HEK293 (cell line): ENCODE results near the gene KITLG.

ENCODE experiments used
- CTCF ChIA-PET: fragments of 350-600 bp; formaldehyde crosslinking; extraction: SDS; loops from one replicate; lab custom pipeline; 2021; ENCODE audit warnings: antibody characterized with exemption; lab: Yijun Ruan, JAX
- POLR2A ChIA-PET: fragments of 300-600 bp; formaldehyde crosslinking; extraction: SDS; loops from one replicate; lab custom pipeline; 2020; ENCODE audit warnings: antibody characterized with exemption, inconsistent platforms; lab: Yijun Ruan, JAX
- H3K27ac ChIP-seq: fragments of 200-500 bp; sonication (Bioruptor generic); 2 replicates; pipeline ENCODE4 v1.5.1; 2014; ENCODE audit warnings: low read depth, low read length, control low read depth, inconsistent platforms; ENCODE audit errors: extremely low read depth
- H3K36me3 ChIP-seq, 2 experiments: fragments of 200-500 bp in 1 of 2; sonication (Bioruptor generic) in 1 of 2; 1 replicate in 1 of 2; 2 replicates in 1 of 2; pipeline ENCODE4 v1.5.1; 2014 to 2017; ENCODE audit warnings: inconsistent platforms in 2 of 2, low read length in 2 of 2; ENCODE audit not compliant: control insufficient read depth in 2 of 2, insufficient read depth in 1 of 2
- H3K4me1 ChIP-seq: fragments of 200-500 bp; sonication (Bioruptor generic); 2 replicates; pipeline ENCODE4 v1.5.1; 2014; ENCODE audit warnings: mild to moderate bottlenecking, low read length, inconsistent platforms; ENCODE audit not compliant: control insufficient read depth, insufficient read depth
- H3K4me3 ChIP-seq: 2 replicates; pipeline ENCODE4 v1.5.1; 2011; ENCODE audit warnings: low read depth, mild to moderate bottlenecking, control low read depth, low read length, moderate library complexity
- H3K9me3 ChIP-seq: fragments of 200-500 bp; sonication (Bioruptor generic); 2 replicates; pipeline ENCODE4 v1.5.1; 2014; ENCODE audit warnings: low read depth, low read length, inconsistent platforms; ENCODE audit not compliant: control insufficient read depth, insufficient read depth
- KLF16 ChIP-seq: fragments of 450-650 bp; formaldehyde crosslinking; IDR thresholded peaks from 2 replicates; pipeline ENCODE4 v1.5.1; 2017; ENCODE audit warnings: missing biosample characterization, missing genetic modification characterization
- SP2 ChIP-seq: fragments of 450-650 bp; formaldehyde crosslinking; IDR thresholded peaks from 2 replicates; pipeline ENCODE4 v1.5.1; 2016; ENCODE audit warnings: missing biosample characterization, missing genetic modification characterization
- ZBTB1 ChIP-seq: fragments of 450-650 bp; formaldehyde crosslinking; IDR thresholded peaks from 2 replicates; pipeline ENCODE4 v1.5.1; 2016; ENCODE audit warnings: missing biosample characterization, missing genetic modification characterization
- ZFP3 ChIP-seq: fragments of 450-650 bp; formaldehyde crosslinking; IDR thresholded peaks from 2 replicates; pipeline ENCODE4 v1.5.1; 2016; ENCODE audit warnings: low read depth, missing biosample characterization, missing genetic modification characterization
- ZNF10 ChIP-seq: fragments of 450-650 bp; formaldehyde crosslinking; IDR thresholded peaks from 2 replicates; pipeline ENCODE4 v1.5.1; 2017; ENCODE audit warnings: missing biosample characterization, missing genetic modification characterization
- ZNF140 ChIP-seq: fragments of 450-650 bp; formaldehyde crosslinking; IDR thresholded peaks from 2 replicates; pipeline ENCODE4 v1.5.1; 2016; ENCODE audit warnings: missing biosample characterization, missing genetic modification characterization
- ZNF214 ChIP-seq: fragments of 450-650 bp; formaldehyde crosslinking; IDR thresholded peaks from 2 replicates; pipeline ENCODE4 v1.5.1; 2017; ENCODE audit warnings: missing biosample characterization, mild to moderate bottlenecking, missing genetic modification characterization, borderline replicate concordance
- ZNF221 ChIP-seq: fragments of 450-650 bp; formaldehyde crosslinking; IDR thresholded peaks from 2 replicates; pipeline ENCODE4 v1.5.1; 2017; ENCODE audit warnings: missing biosample characterization, missing genetic modification characterization, borderline replicate concordance
- ZNF239 ChIP-seq: fragments of 450-650 bp; formaldehyde crosslinking; IDR thresholded peaks from 2 replicates; pipeline ENCODE4 v1.5.1; 2016; ENCODE audit warnings: missing biosample characterization, missing genetic modification characterization
- ZNF248 ChIP-seq: fragments of 450-650 bp; formaldehyde crosslinking; IDR thresholded peaks from 2 replicates; pipeline ENCODE4 v1.5.1; 2017; ENCODE audit warnings: missing biosample characterization, missing genetic modification characterization
- ZNF274 ChIP-seq, 2 experiments: fragments of 200-500 bp in 1 of 2; fragments of 450-650 bp in 1 of 2; sonication (Bioruptor generic) in 1 of 2; formaldehyde crosslinking in 1 of 2; IDR thresholded peaks; 2 replicates each; pipeline versions ENCODE4 v1.5.1 to v1.6.1; 2014 to 2016; ENCODE audit warnings: borderline replicate concordance in 1 of 2, inconsistent platforms in 1 of 2, low read length in 1 of 2, missing biosample characterization in 1 of 2, missing genetic modification characterization in 1 of 2
- ZNF302 ChIP-seq: fragments of 450-650 bp; formaldehyde crosslinking; IDR thresholded peaks from 2 replicates; pipeline ENCODE4 v1.5.1; 2016; ENCODE audit warnings: missing biosample characterization, missing genetic modification characterization, low read depth
- ZNF341 ChIP-seq: fragments of 450-650 bp; formaldehyde crosslinking; IDR thresholded peaks from 2 replicates; pipeline ENCODE4; 2016; ENCODE audit warnings: low read depth, missing biosample characterization, missing genetic modification characterization
- ZNF404 ChIP-seq: fragments of 450-650 bp; formaldehyde crosslinking; IDR thresholded peaks from 2 replicates; pipeline ENCODE4 v1.5.1; 2017; ENCODE audit warnings: missing biosample characterization, missing genetic modification characterization
- ZNF423 ChIP-seq: fragments of 450-650 bp; formaldehyde crosslinking; IDR thresholded peaks from 2 replicates; pipeline ENCODE4 v1.5.1; 2016; ENCODE audit warnings: missing biosample characterization, missing genetic modification characterization
- ZNF548 ChIP-seq: fragments of 450-650 bp; formaldehyde crosslinking; IDR thresholded peaks from 2 replicates; pipeline ENCODE4 v1.5.1; 2016; ENCODE audit warnings: missing biosample characterization, missing genetic modification characterization
- ZNF596 ChIP-seq: fragments of 450-650 bp; IDR thresholded peaks from 2 replicates; pipeline ENCODE4 v1.5.0; 2018; ENCODE audit warnings: missing biosample characterization, mild to moderate bottlenecking, missing genetic modification characterization, moderate library complexity
- ZNF629 ChIP-seq: fragments of 450-650 bp; formaldehyde crosslinking; IDR thresholded peaks from 2 replicates; pipeline ENCODE4 v1.5.1; 2017; ENCODE audit warnings: missing biosample characterization, missing genetic modification characterization
- ZNF654 ChIP-seq: fragments of 450-650 bp; formaldehyde crosslinking; IDR thresholded peaks from 2 replicates; pipeline ENCODE4 v1.5.1; 2016; ENCODE audit warnings: low read depth, missing biosample characterization, missing genetic modification characterization
- ZNF747 ChIP-seq: fragments of 450-650 bp; formaldehyde crosslinking; IDR thresholded peaks from 2 replicates; pipeline ENCODE4 v1.5.1; 2016; ENCODE audit warnings: missing biosample characterization, missing genetic modification characterization
- ZNF791 ChIP-seq: fragments of 450-650 bp; formaldehyde crosslinking; IDR thresholded peaks from 2 replicates; pipeline ENCODE4 v1.5.1; 2016; ENCODE audit warnings: missing biosample characterization, missing genetic modification characterization
- TF ChIP-seq, protein P1 (sequence below): fragments of 450-650 bp; formaldehyde crosslinking; IDR thresholded peaks from 2 replicates; pipeline ENCODE4 v1.5.1; 2016; ENCODE audit warnings: missing biosample characterization, missing genetic modification characterization, low read depth
- TF ChIP-seq, protein P2 (sequence below): fragments of 450-650 bp; formaldehyde crosslinking; IDR thresholded peaks from 2 replicates; pipeline ENCODE4 v1.5.1; 2016; ENCODE audit warnings: missing biosample characterization, missing genetic modification characterization, borderline replicate concordance
- TF ChIP-seq, protein P3 (sequence below): fragments of 450-650 bp; formaldehyde crosslinking; IDR thresholded peaks from 2 replicates; pipeline ENCODE4 v1.5.1; 2016; ENCODE audit warnings: missing biosample characterization, missing genetic modification characterization
- TF ChIP-seq, protein P4 (sequence below): fragments of 450-650 bp; formaldehyde crosslinking; IDR thresholded peaks from 2 replicates; pipeline ENCODE4 v1.5.0; 2017; ENCODE audit warnings: missing biosample characterization, missing genetic modification characterization, borderline replicate concordance
- TF ChIP-seq, protein P5 (sequence below): fragments of 450-650 bp; formaldehyde crosslinking; conservative IDR thresholded peaks from 2 replicates; pipeline ENCODE4 v1.5.1; 2016; ENCODE audit warnings: low read depth, missing biosample characterization, missing genetic modification characterization

The KITLG gene

DNA sequence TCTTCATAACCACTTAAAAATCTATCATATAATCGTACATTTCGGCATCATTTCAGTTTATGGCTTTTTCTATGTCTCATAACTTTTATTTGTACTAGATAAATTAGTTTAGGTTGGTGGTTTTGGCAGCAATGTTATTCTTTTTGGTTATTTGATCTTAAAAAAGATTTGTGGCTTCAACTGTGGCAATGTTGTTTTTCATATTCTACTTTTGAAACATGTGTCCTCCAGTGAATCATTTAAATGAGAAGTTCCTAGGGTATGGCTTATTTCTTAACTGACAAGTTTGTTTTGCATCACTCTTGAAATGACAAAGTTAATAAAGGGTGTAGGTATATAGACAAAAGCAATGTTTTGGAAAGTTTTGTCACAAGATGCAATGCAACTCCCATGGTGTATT, 11.1 kb upstream of the KITLG start:
- no peak overlapping the region for H3K4me3 ChIP-seq
- H3K9me3 ChIP-seq = no peaks in the 10 kb centered on the region
- H3K4me1 ChIP-seq = no peaks in the 10 kb centered on the region
- TF ChIP-seq ZNF548 (tag by site-specific recombination) (no peak), ZBTB1 (no peak), ZNF214 (tag by site-specific recombination) (no peak), ZNF596 (tag by site-specific recombination) (no peak), ZNF239 (tag by site-specific recombination) (no peak), SP2 (tag by site-specific recombination) (no peak), ZNF221 (tag by site-specific recombination) (no peak), ZNF274 (IDR thresholded peaks at IDR 0.05; ENCODE audit: low read length) (no peak), ZNF274 (tag by site-specific recombination; IDR thresholded peaks at IDR 0.05; ENCODE audit: borderline replicate concordance) (no peak), ZNF248 (tag by site-specific recombination) (no peak), ZFP3 (no peak), ZNF423 (no peak), ZNF404 (tag by site-specific recombination) (no peak), ZNF140 (tag by site-specific recombination) (no peak), KLF16 (no peak), ZNF747 (tag by site-specific recombination) (no peak)
- TF ChIP-seq, protein P1, sequence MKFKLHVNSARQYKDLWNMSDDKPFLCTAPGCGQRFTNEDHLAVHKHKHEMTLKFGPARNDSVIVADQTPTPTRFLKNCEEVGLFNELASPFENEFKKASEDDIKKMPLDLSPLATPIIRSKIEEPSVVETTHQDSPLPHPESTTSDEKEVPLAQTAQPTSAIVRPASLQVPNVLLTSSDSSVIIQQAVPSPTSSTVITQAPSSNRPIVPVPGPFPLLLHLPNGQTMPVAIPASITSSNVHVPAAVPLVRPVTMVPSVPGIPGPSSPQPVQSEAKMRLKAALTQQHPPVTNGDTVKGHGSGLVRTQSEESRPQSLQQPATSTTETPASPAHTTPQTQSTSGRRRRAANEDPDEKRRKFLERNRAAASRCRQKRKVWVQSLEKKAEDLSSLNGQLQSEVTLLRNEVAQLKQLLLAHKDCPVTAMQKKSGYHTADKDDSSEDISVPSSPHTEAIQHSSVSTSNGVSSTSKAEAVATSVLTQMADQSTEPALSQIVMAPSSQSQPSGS (tag by site-specific recombination) = no peak
- TF ChIP-seq, protein P2, sequence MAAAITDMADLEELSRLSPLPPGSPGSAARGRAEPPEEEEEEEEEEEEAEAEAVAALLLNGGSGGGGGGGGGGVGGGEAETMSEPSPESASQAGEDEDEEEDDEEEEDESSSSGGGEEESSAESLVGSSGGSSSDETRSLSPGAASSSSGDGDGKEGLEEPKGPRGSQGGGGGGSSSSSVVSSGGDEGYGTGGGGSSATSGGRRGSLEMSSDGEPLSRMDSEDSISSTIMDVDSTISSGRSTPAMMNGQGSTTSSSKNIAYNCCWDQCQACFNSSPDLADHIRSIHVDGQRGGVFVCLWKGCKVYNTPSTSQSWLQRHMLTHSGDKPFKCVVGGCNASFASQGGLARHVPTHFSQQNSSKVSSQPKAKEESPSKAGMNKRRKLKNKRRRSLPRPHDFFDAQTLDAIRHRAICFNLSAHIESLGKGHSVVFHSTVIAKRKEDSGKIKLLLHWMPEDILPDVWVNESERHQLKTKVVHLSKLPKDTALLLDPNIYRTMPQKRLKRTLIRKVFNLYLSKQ (tag by site-specific recombination) = no peak
- TF ChIP-seq, protein P3, sequence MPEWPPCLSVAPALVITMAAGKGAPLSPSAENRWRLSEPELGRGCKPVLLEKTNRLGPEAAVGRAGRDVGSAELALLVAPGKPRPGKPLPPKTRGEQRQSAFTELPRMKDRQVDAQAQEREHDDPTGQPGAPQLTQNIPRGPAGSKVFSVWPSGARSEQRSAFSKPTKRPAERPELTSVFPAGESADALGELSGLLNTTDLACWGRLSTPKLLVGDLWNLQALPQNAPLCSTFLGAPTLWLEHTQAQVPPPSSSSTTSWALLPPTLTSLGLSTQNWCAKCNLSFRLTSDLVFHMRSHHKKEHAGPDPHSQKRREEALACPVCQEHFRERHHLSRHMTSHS (tag by site-specific recombination) = no peak
- TF ChIP-seq, protein P4, sequence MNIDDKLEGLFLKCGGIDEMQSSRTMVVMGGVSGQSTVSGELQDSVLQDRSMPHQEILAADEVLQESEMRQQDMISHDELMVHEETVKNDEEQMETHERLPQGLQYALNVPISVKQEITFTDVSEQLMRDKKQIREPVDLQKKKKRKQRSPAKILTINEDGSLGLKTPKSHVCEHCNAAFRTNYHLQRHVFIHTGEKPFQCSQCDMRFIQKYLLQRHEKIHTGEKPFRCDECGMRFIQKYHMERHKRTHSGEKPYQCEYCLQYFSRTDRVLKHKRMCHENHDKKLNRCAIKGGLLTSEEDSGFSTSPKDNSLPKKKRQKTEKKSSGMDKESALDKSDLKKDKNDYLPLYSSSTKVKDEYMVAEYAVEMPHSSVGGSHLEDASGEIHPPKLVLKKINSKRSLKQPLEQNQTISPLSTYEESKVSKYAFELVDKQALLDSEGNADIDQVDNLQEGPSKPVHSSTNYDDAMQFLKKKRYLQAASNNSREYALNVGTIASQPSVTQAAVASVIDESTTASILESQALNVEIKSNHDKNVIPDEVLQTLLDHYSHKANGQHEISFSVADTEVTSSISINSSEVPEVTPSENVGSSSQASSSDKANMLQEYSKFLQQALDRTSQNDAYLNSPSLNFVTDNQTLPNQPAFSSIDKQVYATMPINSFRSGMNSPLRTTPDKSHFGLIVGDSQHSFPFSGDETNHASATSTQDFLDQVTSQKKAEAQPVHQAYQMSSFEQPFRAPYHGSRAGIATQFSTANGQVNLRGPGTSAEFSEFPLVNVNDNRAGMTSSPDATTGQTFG (tag by site-specific recombination) = no peak
- ChIA-PET POLR2A (no interaction called here), CTCF (no interaction called here)
- H3K36me3 ChIP-seq = no peaks in the 10 kb centered on the region
- no peak overlapping the region for H3K27ac ChIP-seq

DNA sequence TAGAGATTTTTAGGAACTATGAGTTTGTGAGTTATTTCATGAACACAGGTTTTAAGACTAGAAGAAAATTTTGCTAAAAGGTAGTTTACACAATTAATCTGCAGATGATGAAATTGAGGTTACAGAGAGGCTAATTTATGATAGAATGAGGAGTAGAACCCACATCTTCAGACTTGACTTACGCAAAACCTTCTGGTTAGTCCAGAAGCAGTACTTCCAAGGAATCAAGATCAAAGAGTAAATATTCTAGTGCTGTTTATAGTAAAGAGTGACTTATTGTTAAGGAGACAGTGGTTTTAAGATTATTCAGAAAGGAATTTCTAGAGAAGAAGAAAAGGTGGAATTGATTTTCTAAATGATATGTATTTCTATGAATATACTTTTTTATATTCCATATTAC, 10.6 kb upstream of the KITLG start:
- POLR2A ChIA-PET = no interaction called here
- CTCF ChIA-PET = interaction anchor here (0.8 kb wide), 1 partner anchor 11 kb away, joined by 3 read pairs; the partner anchor contains the start of gene KITLG
- TF ChIP-seq ZNF302 (tag by site-specific recombination) = no peak
- no peak for TF ChIP-seq ZNF791 (tag by site-specific recombination)
- no peak for TF ChIP-seq ZNF629
- no peak for TF ChIP-seq ZNF10
- TF ChIP-seq ZNF341 (tag by site-specific recombination) = no peak
- no peak for TF ChIP-seq ZNF654
- TF ChIP-seq, protein P5, sequence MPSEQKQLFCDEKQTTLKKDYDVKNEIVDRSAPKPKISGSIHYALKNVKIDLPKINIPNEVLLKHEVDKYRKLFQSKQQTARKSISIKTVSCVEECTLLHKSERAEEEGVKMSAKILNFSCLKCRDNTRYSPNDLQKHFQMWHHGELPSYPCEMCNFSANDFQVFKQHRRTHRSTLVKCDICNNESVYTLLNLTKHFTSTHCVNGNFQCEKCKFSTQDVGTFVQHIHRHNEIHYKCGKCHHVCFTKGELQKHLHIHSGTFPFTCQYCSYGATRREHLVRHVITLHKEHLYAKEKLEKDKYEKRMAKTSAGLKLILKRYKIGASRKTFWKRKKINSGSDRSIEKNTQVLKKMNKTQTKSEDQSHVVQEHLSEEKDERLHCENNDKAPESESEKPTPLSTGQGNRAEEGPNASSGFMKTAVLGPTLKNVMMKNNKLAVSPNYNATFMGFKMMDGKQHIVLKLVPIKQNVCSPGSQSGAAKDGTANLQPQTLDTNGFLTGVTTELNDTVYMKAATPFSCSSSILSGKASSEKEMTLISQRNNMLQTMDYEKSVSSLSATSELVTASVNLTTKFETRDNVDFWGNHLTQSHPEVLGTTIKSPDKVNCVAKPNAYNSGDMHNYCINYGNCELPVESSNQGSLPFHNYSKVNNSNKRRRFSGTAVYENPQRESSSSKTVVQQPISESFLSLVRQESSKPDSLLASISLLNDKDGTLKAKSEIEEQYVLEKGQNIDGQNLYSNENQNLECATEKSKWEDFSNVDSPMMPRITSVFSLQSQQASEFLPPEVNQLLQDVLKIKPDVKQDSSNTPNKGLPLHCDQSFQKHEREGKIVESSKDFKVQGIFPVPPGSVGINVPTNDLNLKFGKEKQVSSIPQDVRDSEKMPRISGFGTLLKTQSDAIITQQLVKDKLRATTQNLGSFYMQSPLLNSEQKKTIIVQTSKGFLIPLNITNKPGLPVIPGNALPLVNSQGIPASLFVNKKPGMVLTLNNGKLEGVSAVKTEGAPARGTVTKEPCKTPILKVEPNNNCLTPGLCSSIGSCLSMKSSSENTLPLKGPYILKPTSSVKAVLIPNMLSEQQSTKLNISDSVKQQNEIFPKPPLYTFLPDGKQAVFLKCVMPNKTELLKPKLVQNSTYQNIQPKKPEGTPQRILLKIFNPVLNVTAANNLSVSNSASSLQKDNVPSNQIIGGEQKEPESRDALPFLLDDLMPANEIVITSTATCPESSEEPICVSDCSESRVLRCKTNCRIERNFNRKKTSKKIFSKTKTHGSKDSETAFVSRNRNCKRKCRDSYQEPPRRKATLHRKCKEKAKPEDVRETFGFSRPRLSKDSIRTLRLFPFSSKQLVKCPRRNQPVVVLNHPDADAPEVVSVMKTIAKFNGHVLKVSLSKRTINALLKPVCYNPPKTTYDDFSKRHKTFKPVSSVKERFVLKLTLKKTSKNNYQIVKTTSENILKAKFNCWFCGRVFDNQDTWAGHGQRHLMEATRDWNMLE (tag by site-specific recombination) = no peak

More for the DNA sequence above, 10.6 kb upstream of the KITLG start:
- H3K4me3 ChIP-seq = no peak overlapping the region
- no peaks in the 10 kb centered on the region for H3K36me3 ChIP-seq
- H3K4me1 ChIP-seq = no peaks in the 10 kb centered on the region
- no peaks in the 10 kb centered on the region; the same call in 1 of the 2 replicates for H3K9me3 ChIP-seq
- no peak overlapping the region for H3K27ac ChIP-seq
